ENCODE results near the gene HLA-A.

GRCh38 chr6:29947077-29947980 is 5.0 kb downstream of the HLA-A start:
- no peak for TF ChIP-seq CTCF (IDR thresholded peaks at IDR 0.05)
- no peak for TF ChIP-seq EZH2phosphoT487 (IDR thresholded peaks at IDR 0.05)
